Stimulated activated CD4-positive, alpha-beta T cell treated with anti-CD3 and anti-CD28 coated beads, Interleukin-12 subunit alpha, Interleukin-12 subunit beta, amount 100 ng/mL, for 48 hours (primary cell): Measurements from ENCODE around the gene VPS37B.
"Not testable (repeated sequence)": the region's sequence is repeated elsewhere in the genome, so short reads cannot be mapped to it uniquely, and the experiment has no call there.

Experiments
- DNase-seq, 3 donors: peaks; one replicate each; pipeline ENCODE4 v3.0.0-alpha.2; 2020; ENCODE audit warnings: low read depth in 2 of 3, low spot score in 1 of 3

The VPS37B gene, protein sequence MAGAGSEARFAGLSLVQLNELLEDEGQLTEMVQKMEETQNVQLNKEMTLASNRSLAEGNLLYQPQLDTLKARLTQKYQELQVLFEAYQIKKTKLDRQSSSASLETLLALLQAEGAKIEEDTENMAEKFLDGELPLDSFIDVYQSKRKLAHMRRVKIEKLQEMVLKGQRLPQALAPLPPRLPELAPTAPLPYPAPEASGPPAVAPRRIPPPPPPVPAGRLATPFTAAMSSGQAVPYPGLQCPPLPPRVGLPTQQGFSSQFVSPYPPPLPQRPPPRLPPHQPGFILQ

DNA sequence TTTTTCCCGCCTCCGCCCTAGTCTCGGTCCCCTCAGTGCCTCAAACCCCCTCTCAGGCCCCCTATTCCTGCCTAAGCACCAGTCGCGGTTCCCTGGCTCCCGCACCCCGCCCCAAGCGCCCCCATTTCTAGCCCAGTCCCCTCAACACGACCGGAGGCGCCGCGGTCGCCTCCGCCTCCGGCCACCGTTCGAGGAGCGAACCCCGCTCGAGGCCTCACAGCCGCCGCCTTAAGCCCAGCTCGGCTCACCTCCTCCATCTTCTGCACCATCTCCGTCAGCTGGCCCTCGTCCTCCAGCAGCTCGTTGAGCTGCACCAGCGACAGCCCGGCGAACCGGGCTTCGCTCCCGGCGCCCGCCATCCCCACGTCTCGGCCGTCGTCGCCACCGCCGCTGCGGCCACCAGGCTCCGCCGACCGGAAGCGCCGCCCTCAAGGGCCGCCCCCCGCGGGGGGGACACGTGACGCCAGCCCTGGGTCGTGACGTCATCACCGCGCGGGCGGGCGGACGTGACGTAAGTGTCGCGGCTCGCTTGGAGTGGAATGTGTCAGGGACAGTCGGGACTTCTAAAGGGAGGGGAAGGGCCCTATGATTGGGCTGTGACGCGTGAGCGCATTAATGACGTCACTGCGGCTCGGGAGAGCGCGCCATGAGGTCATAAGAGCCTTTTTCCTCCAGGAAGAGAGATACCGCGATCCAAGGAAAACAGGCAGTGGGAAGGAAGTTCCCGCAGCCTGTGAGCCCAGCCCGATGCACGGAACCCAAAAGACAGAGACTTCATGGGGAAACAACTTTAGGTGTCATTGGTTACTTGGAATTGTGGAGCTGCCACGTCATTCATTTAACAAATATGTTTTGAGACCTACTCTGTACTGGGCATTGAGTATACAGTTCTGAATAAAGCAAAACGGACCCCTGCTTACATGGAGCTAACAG, at the start of gene VPS37B:
Gene VPS37B, minus strand, starts transcription at position 421 of the 933 bp plus-strand sequence. Its CDS starts 62 bp downstream, at position 359.
- peak; percentile 69 to 84 (median 79) for DNase-seq

DNA sequence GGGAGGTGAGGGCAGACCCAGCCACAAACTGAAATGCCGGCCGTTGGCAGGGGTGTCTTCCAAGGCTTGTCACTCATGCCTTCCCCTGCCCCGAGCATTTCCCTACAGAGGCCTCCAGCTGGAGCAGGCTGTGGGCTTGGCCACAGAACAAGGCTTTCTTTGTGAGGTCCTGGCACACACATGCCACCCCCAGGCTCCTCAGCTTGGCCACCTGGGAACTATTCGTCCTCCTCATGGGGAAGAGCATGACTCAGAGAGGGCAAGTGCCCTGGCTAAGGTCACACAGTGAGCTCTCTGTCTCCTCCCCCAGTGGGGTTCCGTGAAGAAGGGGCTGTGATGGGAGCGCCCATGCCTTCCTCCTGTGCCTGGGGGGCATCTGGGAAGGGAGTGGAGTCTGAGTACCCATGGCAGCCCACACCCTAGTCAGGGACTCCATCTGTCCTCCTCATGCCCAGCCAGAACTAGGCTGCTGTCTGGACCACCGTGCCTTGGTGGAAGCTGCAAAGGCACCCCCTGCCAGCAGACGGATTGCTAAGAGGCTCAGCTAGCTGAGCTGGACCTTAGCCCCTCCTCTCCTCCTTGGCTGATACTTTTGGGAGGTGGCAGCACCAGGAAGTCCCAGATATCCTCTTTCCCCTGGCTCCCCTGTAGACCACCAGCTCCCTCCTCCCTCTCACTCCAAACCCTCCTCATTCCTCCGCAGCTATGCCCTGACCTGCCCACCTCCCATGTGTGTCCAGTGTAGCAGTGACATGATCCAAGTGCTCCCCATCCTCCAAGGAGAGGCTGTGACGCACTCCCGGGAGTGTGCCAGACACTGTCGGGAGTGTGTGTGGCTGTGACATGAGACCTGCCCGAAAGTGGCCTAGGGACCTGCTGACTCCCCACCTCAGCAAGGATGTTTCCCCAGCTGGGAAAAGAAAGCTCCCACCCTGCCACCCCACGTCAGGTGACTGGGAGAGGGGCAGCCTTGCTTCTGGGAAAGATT, 49.0 kb upstream of the VPS37B start:
- DNase-seq = no peak

DNA sequence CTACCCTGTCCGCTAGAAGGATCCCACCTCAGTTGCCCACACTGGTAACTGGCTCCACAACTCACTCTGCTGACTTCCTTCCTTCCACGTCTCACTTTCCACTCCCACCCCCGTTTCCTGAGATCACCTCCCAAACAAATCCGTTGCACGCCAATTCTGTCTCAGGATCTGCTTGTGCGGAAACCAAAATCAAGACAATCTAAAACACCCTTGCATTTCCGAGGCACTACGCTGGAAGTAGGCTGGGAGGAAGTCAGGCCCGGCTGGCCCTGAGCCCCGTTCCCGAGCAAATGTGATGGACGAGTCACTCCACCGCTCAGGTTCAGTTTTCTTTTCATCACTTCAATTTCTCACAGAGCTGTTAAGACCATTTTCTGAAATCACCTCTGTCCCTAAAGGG, 47.3 kb upstream of the VPS37B start:
- no peak for DNase-seq

DNA sequence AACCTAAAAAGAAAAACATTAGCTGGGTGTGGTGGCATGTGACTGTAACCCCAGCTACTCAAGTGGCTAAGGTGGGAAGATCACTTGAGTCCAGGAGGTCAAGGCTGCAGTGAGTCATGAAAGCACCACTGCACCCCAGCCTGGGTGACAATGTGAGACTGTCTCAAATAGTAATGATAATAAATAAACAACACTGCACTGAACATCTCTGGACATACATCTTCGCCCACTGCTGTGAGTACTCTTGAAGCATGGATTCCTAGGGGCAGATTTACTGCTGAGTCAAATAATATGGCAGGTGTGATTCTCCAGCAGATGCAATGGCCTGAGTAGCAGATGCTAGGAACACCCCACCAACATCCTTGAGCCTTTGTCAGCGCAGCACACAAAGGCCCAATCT, 46.7 kb upstream of the VPS37B start:
- no peak for DNase-seq

DNA sequence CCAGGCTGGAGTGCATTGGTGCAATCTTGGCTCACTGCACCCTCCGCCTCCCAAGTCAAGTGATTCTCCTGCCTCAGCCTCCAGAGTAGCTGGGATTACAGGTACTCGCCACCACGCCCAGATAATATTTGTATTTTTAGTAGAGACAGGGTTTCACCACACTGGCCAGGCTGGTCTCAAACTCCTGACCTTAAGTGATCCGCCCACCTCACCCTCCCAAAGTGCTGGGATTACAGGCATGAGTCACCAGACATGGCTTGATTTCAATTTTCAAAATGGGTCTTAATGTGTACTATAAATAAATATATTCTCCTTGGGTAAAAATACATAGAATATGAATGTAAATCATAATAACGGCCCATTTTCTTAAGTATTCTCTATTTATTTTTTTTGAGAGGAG, 45.4 kb upstream of the VPS37B start:
- not testable (repeated sequence) for DNase-seq

DNA sequence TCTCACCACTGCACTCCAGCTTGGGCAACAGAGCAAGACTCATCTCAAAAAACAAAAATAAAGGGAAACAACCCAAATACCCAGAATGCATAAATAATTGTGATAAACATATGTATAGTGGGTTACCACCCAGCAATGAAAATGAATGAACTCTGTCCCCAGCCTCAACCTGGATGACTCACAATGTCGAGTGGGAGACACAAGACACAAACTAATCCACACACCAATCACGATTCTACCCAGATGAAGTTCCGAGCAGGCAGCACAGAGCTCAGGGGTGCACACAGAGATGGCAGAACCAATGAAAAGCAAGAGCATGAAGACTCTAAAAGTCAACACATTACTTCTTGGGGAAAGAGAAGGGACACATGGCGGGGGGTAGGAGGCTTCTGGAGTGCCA, 43.2 kb upstream of the VPS37B start:
- no peak for DNase-seq

DNA sequence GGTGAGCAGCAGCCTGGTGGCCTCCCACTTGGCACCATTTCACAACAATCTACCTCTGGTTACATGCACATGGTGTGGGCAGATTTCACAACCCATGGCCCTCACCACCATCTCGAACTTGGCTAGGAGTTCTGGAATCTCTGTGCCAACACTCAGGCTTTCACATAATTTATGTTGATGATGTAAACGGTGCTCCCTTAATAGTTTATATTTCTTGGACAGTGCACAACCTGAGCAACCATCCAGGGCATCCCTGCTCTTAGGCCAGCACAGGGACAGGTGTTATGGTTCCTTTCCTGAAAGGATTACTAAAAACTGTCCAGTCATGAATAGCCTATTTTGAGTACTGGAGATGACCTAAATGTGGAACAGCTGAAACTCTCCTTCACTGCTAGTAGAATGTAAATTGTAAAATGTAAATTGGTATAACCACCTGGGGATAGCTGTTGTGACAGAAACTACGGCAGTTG, 41.7 kb upstream of the VPS37B start:
- DNase-seq = no peak

DNA sequence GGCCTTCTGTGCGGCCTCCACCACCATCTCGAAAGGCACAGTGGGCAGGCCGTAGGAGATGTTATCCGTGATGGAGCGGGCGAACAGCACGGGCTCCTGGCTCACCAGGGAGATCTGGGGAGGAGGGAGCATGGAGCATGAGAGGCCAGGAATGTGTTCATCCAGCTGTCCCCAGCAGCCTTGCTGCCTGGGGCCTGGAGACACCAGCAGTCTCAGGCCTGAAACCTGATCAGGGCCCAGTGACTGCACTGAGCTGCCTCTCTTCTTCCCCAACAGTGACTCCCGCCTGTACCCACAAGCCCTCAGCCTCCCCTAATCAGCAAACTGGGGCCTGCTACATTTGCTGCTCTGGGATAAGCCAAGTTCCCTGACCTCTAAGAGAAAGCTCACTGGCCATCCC, 39.4 kb upstream of the VPS37B start:
- no peak for DNase-seq

DNA sequence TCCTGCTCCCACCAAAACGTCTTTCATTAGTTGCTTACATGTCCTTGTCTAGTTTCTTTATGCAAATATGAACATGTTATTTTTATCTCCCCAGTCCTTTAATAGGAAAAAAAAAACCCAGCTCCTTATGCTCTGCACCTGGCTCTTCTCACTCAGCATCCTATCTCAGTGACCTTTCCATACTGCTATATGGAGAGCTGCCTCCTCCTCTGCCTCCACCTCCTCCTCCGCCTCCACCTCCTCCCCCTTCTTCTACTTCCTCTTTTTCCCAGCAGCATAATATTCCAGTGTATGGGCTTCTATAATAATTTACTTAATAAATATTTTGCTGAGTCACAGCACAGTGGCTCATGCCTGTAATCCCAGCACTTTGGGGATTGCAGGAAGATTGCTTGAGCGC, 38.8 kb upstream of the VPS37B start:
- no peak for DNase-seq

DNA sequence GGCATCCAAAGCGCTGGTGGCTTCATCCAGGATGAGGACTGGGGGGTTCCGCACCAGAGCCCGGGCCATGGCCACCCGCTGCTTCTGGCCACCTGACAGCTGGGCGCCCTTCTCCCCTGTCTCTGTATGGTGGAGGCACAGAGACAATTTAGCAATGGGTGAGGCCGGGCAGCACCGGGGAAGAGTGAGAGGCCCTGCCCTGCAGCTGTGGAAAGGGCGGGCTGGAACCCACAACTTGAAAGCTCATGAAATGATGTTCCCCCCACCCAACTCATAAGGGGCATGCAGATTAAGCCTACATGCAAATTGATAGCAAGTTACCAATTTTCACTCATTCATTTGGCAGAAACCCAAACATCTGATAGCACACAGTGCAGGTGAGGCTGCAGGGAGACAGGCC, 36.3 kb upstream of the VPS37B start:
- no peak for DNase-seq

DNA sequence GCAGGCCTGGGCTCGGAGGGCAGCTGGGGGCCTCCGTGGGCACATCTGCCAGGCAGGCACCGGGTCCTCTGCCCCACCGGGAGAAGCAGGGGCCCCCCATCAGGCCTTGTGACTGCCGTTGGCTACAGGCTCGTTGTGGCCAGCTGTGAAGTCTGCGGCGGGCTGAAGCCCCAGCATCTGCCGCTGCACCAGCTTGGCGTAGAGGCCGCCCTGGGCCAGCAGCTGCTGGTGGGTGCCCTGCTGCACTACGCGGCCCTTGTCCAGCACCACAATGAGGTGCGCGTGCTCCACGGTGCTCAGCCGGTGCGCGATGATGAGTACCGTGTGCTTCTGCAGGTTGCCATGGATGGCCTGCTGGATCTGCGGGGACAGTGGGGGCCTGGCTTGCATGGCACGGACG, 33.9 kb upstream of the VPS37B start:
- no peak for DNase-seq

DNA sequence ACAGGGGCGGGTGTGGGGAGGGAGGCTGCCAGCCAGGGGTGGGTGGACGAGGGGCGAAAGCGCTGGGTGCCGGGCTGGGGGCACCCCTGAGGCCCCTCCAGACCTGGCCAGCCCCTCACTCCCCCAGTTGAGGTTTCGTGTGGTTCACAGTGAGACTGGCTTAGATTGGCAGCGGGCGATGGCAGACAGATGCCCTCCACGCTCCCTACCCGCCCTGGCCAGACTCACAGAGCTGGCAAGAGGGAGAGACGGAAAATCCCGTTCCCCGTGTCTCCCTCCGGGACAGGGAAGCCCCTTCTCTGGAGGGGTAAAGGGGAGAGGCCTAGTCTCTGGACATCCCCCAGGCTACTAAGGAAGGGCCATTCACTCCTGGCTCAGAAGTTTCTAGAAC, 33.2 kb upstream of the VPS37B start:
- no peak for DNase-seq

DNA sequence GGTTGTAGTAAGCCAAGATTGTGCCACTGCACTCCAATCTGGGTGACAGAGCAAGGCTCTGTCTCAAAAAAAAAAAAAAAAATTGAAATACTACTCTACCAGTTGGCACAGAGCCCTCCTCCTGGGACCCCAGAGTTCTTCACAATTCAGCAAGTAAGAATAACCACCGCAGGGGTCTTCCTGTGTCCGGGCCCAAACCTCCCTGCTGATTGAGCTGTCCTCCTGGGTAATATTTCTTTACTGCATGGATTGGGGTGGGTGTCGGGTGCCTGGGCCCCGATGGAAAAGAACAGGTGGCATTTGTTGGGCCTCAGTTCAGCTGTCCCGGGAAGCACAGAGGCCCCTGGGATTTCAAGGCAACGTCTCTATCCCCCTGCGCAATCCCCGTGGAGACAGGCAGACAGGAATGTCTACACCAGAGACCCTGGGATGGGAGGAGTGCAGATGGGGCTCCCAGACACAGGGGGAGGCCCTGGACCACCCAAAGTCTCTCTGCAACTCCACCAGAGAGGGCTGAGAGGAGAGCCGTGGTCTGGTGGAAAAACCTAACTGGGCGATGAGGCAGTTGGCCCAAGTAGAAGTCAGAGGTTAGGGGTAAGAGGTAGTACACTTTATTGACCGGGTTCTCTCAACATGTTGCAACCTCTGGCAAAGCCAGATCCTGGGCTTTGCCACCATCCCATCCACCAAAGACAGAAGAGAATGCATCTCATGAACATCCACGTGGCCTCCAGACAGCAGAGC, 32.7 kb upstream of the VPS37B start:
- no peak for DNase-seq

DNA sequence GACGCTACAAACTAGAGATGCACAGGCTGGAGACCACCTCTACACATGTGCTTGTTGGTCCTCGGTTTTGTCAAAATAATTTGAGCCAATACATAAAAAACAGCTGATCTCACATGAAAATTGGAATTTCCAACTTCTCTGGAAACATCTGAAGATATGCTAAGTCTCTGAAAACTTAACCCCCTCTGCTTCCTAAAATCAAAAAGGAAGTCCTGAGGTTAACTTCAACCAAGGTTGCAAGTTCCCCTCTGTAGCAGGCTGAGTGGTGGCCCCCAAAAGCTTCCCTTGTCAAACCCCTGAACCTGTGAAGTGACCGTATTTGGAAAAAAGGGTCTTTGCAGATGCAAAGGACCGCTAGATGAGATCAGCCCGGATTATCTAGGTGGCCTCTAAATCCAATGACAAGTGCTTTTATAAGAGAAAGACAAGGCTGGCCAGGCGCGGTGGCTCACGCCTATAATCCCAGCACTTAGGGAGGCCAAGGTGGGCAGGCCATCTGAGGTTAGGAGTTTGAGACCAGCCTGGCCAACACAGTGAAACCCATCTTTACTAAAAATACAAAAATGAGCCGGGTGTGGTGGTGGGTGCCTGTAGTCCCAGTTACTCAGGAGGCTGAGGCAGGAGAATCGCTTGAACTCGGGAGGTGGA, 32.0 kb upstream of the VPS37B start:
- no peak for DNase-seq

DNA sequence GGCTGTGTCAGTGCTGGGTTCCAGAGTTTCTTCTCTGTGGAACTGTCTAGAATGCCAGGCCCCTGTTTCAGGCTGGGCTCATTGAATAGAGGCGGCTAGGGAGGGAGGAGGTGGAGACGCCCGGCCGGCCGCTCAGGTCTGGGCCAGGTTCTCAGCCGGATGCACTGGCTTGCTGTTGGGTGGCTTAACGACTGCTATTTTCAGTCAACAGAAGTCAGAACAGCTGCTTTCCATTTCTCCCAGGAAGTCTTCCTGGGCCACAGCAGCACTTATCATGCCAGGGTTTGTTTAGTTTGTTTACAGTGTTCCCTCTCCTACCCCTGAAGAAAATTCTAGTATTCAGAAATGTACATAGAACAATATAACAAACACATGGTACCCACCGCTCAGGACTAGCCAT, 26.0 kb upstream of the VPS37B start:
- no peak for DNase-seq

DNA sequence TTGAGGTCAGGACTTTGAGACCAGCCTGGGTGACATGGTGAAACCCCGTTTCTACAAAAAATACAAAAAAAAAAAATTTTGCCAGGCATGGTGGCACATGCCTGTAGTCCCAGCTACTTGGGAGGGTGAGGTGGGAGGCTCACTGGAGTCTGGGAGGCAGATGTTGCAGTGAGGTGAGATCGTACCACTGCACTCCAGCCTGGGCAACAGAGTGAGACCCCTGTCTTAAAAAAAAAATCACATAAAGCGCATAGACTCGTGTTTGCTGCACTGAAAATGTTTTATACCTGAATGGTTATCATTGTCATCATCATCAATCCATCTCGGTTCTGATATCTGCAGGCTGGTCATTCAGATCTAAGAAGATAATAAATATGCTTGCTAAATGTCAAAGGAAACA, 24.8 kb upstream of the VPS37B start:
- DNase-seq = no peak

DNA sequence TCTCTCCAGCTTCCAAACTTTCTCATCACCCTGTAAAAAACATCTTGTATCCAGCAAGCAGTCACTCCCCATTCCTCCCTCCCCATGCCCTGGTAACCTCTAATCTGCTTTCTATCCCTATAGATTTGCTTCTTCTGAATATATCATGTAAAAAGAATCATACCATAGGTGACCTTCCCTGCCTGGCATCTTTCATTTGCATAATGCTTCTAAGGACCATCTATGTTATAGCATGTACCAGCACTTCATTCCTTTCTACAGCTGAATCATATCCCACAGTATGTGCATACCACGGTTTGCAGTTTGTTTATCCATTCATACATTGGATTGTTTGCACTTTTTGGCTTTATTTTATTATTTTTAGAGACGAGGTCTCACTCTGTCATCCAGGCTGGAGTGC, 22.9 kb upstream of the VPS37B start:
- no peak for DNase-seq

DNA sequence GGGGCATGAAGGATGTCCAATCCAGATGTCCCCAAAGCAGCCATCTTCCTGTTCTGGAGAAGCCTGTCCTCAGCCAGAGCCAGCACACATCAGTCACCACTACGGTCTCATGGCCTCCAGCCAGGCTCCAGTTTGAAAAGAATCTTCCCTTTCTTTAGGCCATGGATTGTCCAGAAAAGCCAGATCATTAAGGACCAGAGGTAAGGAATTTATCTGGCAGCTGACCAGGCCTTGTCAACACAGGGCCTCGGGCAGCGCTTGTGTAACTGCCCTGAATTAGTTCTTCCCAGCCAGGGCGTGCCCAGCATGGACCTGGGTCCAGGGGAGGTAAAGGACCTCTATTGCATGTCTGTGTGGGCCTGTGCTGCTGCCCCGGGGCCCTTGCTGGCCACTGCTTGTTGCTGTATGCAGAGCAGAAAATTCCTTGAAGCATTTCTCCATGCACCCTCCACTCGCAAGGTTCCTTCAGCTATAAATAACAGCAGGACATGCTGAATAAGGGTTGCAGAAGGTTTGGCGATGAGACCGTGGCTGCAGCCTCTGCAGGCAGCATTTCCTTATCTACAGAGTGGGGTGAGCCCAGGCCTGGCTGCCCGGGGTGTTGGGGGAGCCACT, 21.7 kb upstream of the VPS37B start:
- no peak for DNase-seq

DNA sequence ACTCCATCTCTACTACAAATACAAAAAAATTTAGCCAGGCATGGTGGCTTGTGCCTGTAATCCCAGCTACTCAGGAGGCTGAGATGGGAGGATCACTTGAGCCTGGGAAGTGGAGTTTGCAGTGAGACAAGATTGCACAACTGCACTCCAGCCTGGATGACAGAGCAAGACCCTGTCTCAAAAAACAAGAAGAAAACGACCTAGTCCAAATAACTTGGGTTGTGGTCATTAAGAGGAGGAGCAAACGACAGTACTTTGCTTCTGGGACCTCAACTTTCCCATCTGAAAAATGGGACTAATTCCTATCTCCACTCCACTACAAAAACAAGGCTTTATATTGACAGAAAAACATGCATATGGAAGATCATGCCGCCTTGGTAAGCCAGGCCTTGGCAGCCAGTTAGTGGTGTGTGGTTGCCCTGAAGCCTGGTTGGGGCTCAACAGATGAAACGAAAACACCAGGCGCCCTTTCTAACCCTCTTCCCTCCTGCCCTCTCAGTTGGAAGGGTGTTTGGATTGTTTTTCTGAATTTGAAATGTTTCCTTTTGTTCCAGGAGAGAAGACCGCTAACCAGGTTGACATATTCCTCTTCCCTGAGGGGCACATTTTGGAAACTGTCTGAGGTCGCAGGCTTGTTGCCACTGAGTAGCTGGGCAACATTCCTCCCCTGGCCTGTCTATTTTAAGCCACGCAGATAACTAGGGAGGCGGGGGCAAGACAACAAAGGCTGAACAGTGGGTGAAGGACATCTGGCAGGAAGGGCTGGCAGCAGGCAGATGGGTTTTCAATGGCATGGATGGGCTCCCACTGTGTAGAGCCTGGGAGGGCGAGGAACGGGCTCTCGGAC, 13.7 kb upstream of the VPS37B start:
- DNase-seq = no peak
